NB4 (cell line): Measurements from ENCODE around the gene SLCO3A1.

ENCODE experiments used
- DNase-seq: peaks from one replicate; pipeline ENCODE4 v3.0.0; 2010; ENCODE audit warnings: low read depth
- H3K4me3 ChIP-seq: one replicate; pipeline ENCODE4 v1.5.1; 2011; ENCODE audit warnings: mild to moderate bottlenecking, low read depth, low read length, moderate library complexity
- CTCF ChIP-seq: IDR thresholded peaks from one replicate; pipeline ENCODE4 v1.5.1; 2012; ENCODE audit warnings: low read depth, low read length
- MAX ChIP-seq: IDR thresholded peaks from 2 replicates; pipeline ENCODE4 v1.6.1; 2011; ENCODE audit warnings: low read depth, low read length
- MYC ChIP-seq: IDR thresholded peaks from 2 replicates; pipeline ENCODE4 v1.6.1; 2011; ENCODE audit warnings: low read depth, low read length
- POLR2A ChIP-seq: IDR thresholded peaks from 2 replicates; pipeline ENCODE4 v1.6.1; 2011; ENCODE audit warnings: mild to moderate bottlenecking; ENCODE audit not compliant: insufficient read length; ENCODE audit errors: extremely low read depth

Gene SLCO3A1

GRCh38 chr15:92082006-92082843, 228.7 kb downstream of the SLCO3A1 start:
- no peak; the same call in 1 of the 2 replicates for TF ChIP-seq MYC
- TF ChIP-seq POLR2A, result no peak
- peak; percentile 38; the same call in 1 of the 2 replicates for TF ChIP-seq MAX
- peak; percentile 91 for TF ChIP-seq CTCF
- DNase-seq, result peak; percentile 78
- H3K4me3 ChIP-seq, result no peak overlapping the region

- no peak overlapping the region for H3K4me3 ChIP-seq
- no peak for DNase-seq
- TF ChIP-seq MAX, result no peak
- TF ChIP-seq CTCF, result no peak
- no peak for TF ChIP-seq MYC
- TF ChIP-seq POLR2A, result no peak
Observed at GRCh38 chr15:92083190-92083589, 229.7 kb downstream of the SLCO3A1 start.

GRCh38 chr15:92087211-92087610, 233.7 kb downstream of the SLCO3A1 start:
- TF ChIP-seq POLR2A (no peak), MAX (no peak), CTCF (no peak), MYC (no peak)
- H3K4me3 ChIP-seq, result no peak overlapping the region
- DNase-seq, result no peak

DNA sequence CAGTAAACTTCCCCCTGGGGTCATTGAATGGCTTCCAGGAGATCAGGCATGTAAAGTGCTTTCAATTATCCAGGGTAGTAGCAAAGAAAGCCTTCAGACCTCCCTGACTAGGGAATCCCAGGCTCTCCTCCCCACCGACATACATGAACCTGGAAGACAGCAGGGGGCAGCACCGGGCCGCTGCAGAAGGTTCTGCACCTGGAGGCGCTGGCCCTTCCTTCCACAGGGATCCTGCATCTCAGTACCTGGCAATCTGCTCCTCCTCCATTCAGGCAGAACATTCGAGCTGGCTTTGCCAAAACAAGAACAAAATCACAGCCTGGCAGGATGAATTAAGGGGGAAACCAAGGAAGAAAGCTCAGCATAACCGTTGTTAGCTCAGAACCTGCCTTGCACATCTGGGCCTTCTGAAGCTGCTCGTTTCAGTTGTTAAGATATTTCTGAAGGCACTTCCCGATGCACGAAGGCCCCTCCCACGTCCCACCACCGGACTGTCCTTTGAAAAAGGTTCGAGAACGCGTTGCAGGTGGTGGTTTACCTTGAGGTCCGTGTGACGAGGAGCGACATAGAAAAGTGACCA, 237.7 kb downstream of the SLCO3A1 start:
- DNase-seq, result peak; percentile 27
- peak; percentile 61 for TF ChIP-seq CTCF
- TF ChIP-seq MYC, result no peak
- no peak for TF ChIP-seq MAX
- H3K4me3 ChIP-seq, result no peak overlapping the region

- TF ChIP-seq MAX, result no peak
- no peak for TF ChIP-seq POLR2A
- TF ChIP-seq MYC, result no peak
- no peak for TF ChIP-seq CTCF
- no peak overlapping the region for H3K4me3 ChIP-seq
- DNase-seq, result no peak
Observed at GRCh38 chr15:92092289-92093105, 239.0 kb downstream of the SLCO3A1 start.
